DMS153 (cell line): Measurements from ENCODE around the gene LRP10.
A peak's percentile ranks its signal among the peaks of the same experiment; 100 is the strongest.

Experiments used
- DNase-seq: peaks from one replicate; lab custom pipeline; 2025; lab: John Stamatoyannopoulos, UW

The LRP10 gene

GRCh38 chr14:22919601-22919921 lies 48.0 kb downstream of the LRP10 start:
- DNase-seq, result no peak

GRCh38 chr14:22920697-22921096 lies 49.2 kb downstream of the LRP10 start:
- DNase-seq, result no peak

- DNase-seq, result no peak
These were observed 50.8 kb downstream of the LRP10 start for GRCh38 chr14:22922294-22922693.

GRCh38 chr14:22923746-22924145 lies 52.2 kb downstream of the LRP10 start:
- no peak for DNase-seq

- DNase-seq, result no peak
These were observed 54.0 kb downstream of the LRP10 start for GRCh38 chr14:22925513-22925912.

- DNase-seq, result no peak
These were observed 54.8 kb downstream of the LRP10 start for GRCh38 chr14:22926316-22926715.

GRCh38 chr14:22928237-22929103 lies 56.9 kb downstream of the LRP10 start:
- DNase-seq, result no peak

GRCh38 chr14:22929104-22929960 lies 57.8 kb downstream of the LRP10 start, which contains the start of gene PRMT5:
TSS of gene PRMT5 (minus strand) at chr14:22929376. CDS start at chr14:22929361, 15 bp downstream.
- DNase-seq, result peak; percentile 99

GRCh38 chr14:22929961-22930364 lies 58.4 kb downstream of the LRP10 start:
- no peak for DNase-seq
